ENCODE data around the gene CCDC47.

Gene CCDC47

DNA sequence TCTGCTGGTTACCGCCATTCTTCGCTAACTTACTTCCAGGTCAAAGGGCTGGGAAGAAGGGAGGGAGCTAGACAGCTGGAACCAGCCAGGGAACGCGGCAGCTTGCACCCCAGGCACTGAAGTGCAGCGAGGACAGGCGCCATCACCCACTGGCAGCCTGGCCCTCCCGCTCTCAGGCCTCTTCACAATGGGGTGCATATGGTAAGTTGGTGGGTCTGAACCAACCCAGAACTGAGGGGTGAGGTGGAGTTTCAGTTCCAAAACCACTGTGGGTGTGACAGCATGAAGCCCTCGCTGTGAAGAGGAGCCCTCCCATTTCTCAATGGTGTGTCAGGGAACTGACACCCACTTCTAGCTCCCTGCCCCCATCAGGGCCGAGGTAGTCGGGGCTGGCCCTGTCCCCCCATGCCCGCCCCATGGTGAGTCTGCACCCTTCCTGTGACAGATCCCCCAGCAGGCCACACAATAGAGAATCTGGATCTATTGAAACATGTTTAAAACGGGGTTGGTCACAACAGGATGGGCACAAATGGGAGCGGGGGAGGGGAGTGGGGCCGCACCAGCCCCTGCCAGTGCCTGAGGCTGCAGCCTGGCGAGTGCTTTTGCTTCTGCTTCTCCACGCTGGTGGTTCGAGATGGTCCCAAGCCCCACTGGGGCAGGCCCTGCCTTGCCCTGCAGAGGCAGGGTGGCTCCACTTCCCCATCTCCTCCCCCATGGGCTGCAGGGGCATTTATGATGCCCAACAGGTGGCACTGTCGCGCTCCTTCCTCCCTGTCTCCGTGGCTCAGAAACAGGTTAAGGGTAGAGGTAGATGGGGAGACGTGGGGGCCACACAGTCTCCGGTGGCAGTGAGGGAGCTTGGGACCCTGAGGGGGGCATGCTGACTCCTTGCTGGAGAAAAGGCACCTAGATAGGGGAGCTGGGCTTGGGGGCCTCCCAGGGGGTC lies 75.8 kb downstream of the CCDC47 start:
- Histone ChIP-seq H3K79me2 (ENCODE audit: insufficient read depth, low read depth) (peaks cover 7% of the 10 kb centered on the region), H3K9ac (no peak overlapping the region), H4K20me1 (ENCODE audit: insufficient read depth) (no peaks in the 10 kb centered on the region), H3K4me2 (peak overlapping the region; percentile 82; the same call in 1 of the 2 replicates), H3K4me1 (ENCODE audit: low read depth, poor library complexity, severe bottlenecking) (peaks cover 36% of the 10 kb centered on the region), H3K36me3 (ENCODE audit: insufficient read depth) (no peaks in the 10 kb centered on the region), H3K27ac (peak overlapping the region; percentile 20; the same call in 1 of the 2 replicates), H3K27me3 (ENCODE audit: insufficient read depth, low read depth) (no peaks in the 10 kb centered on the region), H2AFZ (ENCODE audit: low read depth) (no peak overlapping the region), H3K4me3 (IDR thresholded peaks at IDR 0.05; ENCODE audit: insufficient read depth, low read depth, low read length) (no peak overlapping the region)
- TF ChIP-seq, protein P1, sequence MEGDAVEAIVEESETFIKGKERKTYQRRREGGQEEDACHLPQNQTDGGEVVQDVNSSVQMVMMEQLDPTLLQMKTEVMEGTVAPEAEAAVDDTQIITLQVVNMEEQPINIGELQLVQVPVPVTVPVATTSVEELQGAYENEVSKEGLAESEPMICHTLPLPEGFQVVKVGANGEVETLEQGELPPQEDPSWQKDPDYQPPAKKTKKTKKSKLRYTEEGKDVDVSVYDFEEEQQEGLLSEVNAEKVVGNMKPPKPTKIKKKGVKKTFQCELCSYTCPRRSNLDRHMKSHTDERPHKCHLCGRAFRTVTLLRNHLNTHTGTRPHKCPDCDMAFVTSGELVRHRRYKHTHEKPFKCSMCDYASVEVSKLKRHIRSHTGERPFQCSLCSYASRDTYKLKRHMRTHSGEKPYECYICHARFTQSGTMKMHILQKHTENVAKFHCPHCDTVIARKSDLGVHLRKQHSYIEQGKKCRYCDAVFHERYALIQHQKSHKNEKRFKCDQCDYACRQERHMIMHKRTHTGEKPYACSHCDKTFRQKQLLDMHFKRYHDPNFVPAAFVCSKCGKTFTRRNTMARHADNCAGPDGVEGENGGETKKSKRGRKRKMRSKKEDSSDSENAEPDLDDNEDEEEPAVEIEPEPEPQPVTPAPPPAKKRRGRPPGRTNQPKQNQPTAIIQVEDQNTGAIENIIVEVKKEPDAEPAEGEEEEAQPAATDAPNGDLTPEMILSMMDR (conservative IDR thresholded peaks at IDR 0.05; ENCODE audit: low read depth, low read length): peak; percentile 80

DNA sequence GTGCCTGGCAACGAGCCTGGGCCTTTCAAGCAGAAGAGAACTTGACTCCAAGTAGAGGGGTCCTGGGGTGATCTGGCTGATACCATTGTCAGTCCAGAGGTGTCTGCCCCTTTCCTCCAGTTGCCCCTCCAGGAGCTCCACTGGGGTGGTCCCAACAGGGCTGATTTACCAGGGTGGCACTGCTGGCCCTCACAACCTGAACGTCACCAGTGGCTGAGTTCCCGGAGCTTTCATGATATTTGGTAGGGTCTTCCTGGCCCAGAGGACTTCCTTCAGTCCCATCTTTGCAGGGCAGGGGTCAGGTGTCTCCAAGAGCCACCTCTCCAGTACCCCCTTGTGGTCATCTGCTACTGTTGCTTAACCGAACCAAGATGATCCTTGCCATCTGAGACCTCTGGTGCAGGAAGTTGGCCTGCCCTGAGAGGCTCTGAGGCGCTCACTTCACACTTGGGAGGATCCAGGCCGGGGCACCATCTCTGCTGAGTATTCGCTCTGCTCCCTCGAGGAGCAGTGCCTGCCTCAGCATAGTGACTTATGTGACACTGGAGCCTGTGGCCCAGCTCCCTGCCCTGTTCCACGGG lies 76.9 kb downstream of the CCDC47 start:
- H3K27me3 ChIP-seq (ENCODE audit: insufficient read depth, low read depth): no peaks in the 10 kb centered on the region
- TF ChIP-seq, protein P1 (conservative IDR thresholded peaks at IDR 0.05; ENCODE audit: low read depth, low read length): peak; percentile 47
- no peak overlapping the region for H3K9ac ChIP-seq
- no peaks in the 10 kb centered on the region for H3K36me3 ChIP-seq (ENCODE audit: insufficient read depth)
- peaks cover 6% of the 10 kb centered on the region for H3K79me2 ChIP-seq (ENCODE audit: insufficient read depth, low read depth)
- H3K4me3 ChIP-seq (IDR thresholded peaks at IDR 0.05; ENCODE audit: insufficient read depth, low read depth, low read length): no peak overlapping the region
- no peaks in the 10 kb centered on the region for H4K20me1 ChIP-seq (ENCODE audit: insufficient read depth)
- H3K27ac ChIP-seq: peak overlapping the region; percentile 20; the same call in 1 of the 2 replicates
- H3K4me2 ChIP-seq: no peak overlapping the region
- H2AFZ ChIP-seq (ENCODE audit: low read depth): no peak overlapping the region
- peaks cover 35% of the 10 kb centered on the region for H3K4me1 ChIP-seq (ENCODE audit: low read depth, poor library complexity, severe bottlenecking)

DNA sequence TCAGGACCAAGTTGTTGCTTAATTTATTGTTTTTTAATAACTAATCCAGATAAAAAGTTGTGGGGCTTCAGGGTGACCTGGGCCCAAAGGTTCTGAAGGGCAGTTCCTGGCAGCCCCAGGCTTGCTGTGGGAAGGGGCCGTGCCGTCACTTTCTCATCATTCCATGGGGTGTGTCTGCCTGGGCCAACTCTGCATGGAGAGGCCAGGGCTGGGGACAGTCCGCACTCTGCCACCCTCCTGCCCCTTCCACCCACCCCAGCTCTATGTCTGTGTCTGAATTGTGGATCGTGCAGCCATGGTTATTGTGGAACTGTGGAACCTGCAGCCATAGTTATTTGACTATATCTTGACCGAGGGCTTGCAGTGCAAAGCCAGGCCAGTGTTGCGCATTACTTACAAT lies 77.5 kb downstream of the CCDC47 start:
- no peaks in the 10 kb centered on the region for H3K79me2 ChIP-seq (ENCODE audit: insufficient read depth, low read depth)
- TF ChIP-seq, protein P1 (conservative IDR thresholded peaks at IDR 0.05; ENCODE audit: low read depth, low read length): no peak
- no peaks in the 10 kb centered on the region for H3K27me3 ChIP-seq (ENCODE audit: insufficient read depth, low read depth)
- H3K27ac ChIP-seq: no peak overlapping the region
- H3K36me3 ChIP-seq (ENCODE audit: insufficient read depth): no peaks in the 10 kb centered on the region
- no peaks in the 10 kb centered on the region for H4K20me1 ChIP-seq (ENCODE audit: insufficient read depth)
- H3K4me1 ChIP-seq (ENCODE audit: low read depth, poor library complexity, severe bottlenecking): peaks cover 29% of the 10 kb centered on the region
- H2AFZ ChIP-seq (ENCODE audit: low read depth): no peak overlapping the region
- H3K4me3 ChIP-seq (IDR thresholded peaks at IDR 0.05; ENCODE audit: insufficient read depth, low read depth, low read length): no peak overlapping the region
- H3K4me2 ChIP-seq: no peak overlapping the region
- no peak overlapping the region for H3K9ac ChIP-seq
